ENCODE data around the gene ZFX.
A peak's percentile ranks its signal among the peaks of the same experiment; 100 is the strongest.

The ZFX gene

DNA sequence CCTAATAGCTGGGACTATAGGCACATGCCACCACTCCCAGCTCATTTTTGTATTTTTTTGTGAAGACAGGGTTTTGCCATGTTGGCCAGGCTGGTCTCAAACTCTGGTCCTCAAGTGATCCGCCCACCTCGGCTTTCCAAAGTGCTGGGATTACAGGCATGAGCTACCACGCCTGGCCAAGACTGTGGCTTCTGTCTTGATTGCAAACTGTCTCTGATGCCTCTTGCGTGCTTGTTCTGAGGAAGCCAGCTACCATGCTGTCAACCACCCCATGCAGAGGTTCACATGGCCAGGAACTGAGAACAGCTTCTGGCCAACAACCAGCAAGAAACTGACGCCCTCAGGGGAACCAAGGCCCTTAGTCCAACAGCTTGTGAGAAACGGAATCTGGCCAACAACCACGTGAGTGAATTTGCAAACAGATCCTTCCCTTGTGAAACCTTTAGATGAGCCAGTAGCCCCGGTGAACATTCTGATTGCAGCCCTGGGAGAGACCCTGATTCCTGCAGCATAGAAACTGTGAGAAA, 93.2 kb downstream of the ZFX start:
- no peaks in the 10 kb centered on the region for H3K36me3 ChIP-seq (ENCODE audit: control insufficient read depth in 1 of 2, insufficient read depth in 2 of 2, low read length in 2 of 2)
- H3K27ac ChIP-seq (ENCODE audit: low read length) = peak overlapping the region; percentile 16
- H3K9me3 ChIP-seq (ENCODE audit: control insufficient read depth in 1 of 2, low read length in 2 of 2) = no peaks in the 10 kb centered on the region
- no peaks in the 10 kb centered on the region for H3K4me1 ChIP-seq (ENCODE audit: control insufficient read depth in 1 of 2, insufficient read depth in 2 of 2, low read length in 2 of 2)
- no peaks in the 10 kb centered on the region for H3K27me3 ChIP-seq (ENCODE audit: low read depth, low read length)
- H3K4me3 ChIP-seq (ENCODE audit: low read depth in 1 of 2, low read length in 2 of 2) = no peak overlapping the region

DNA sequence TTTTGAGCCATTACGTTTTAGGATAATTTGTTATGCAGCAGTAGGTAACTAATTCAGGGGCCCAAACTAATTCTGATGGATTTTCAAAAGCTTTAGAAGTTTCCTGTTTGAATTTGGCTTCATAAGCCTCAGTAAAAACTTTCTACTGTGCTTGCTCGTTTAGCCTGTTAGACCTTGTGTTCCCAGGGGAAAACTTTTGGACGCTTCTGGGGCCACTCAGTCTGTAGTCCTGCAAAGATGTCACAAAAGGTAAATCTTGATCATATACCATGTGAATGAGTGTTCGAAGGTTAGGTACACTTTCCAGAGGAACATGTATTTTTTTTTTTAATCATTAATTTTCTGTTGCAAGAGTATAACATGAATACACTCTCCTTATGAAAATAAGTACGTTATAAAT, 93.7 kb downstream of the ZFX start:
- Histone ChIP-seq H3K9me3 (ENCODE audit: control insufficient read depth in 1 of 2, low read length in 2 of 2) (no peaks in the 10 kb centered on the region), H3K27ac (ENCODE audit: low read length) (no peak overlapping the region), H3K27me3 (ENCODE audit: low read depth, low read length) (no peaks in the 10 kb centered on the region), H3K4me3 (ENCODE audit: low read depth in 1 of 2, low read length in 2 of 2) (no peak overlapping the region), H3K36me3 (ENCODE audit: control insufficient read depth in 1 of 2, insufficient read depth in 2 of 2, low read length in 2 of 2) (no peaks in the 10 kb centered on the region), H3K4me1 (ENCODE audit: control insufficient read depth in 1 of 2, insufficient read depth in 2 of 2, low read length in 2 of 2) (no peaks in the 10 kb centered on the region)

DNA sequence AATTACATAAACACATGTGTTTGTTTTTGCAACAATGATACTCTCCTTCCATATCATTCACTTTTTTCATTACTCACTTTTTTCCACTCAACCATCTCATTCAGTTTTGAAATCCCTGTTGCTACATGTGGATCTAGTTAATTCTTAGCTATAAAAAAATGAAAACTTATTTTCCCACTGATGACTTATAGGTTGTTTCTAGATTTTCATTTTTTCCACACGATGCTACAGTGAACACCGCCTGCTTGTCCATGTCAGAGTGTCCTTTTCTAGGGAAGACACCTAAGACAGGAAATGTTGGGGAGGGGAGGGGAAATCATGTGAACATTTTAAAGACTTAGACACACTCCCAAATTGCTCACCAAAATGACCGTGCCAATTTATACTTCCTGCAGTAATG, 94.2 kb downstream of the ZFX start:
- Histone ChIP-seq H3K4me1 (ENCODE audit: control insufficient read depth in 1 of 2, insufficient read depth in 2 of 2, low read length in 2 of 2) (no peaks in the 10 kb centered on the region), H3K4me3 (ENCODE audit: low read depth in 1 of 2, low read length in 2 of 2) (no peak overlapping the region), H3K27me3 (ENCODE audit: low read depth, low read length) (no peaks in the 10 kb centered on the region), H3K36me3 (ENCODE audit: control insufficient read depth in 1 of 2, insufficient read depth in 2 of 2, low read length in 2 of 2) (no peaks in the 10 kb centered on the region), H3K27ac (ENCODE audit: low read length) (no peak overlapping the region), H3K9me3 (ENCODE audit: control insufficient read depth in 1 of 2, low read length in 2 of 2) (no peaks in the 10 kb centered on the region)

DNA sequence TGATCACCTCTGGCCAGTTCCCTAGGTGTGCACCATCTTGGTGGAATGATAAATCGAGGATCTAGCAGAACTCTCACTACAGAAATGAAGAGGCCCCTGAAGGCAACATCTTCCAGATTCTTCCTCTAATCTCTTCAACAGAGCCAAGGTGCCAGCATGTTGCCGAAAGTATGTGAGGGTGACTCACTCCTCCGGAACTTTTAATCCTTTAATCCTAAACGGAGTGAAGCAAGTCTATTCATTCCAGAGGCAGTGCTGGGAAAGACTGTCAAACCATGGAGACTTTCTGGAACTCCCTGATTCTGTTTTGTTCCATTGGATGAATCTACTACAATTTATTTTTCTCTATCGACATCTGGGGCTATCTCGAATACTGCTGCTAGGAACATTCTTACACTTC, 95.7 kb downstream of the ZFX start:
- Histone ChIP-seq H3K27me3 (ENCODE audit: low read depth, low read length) (no peaks in the 10 kb centered on the region), H3K4me3 (ENCODE audit: low read depth in 1 of 2, low read length in 2 of 2) (no peak overlapping the region), H3K27ac (ENCODE audit: low read length) (no peak overlapping the region)

DNA sequence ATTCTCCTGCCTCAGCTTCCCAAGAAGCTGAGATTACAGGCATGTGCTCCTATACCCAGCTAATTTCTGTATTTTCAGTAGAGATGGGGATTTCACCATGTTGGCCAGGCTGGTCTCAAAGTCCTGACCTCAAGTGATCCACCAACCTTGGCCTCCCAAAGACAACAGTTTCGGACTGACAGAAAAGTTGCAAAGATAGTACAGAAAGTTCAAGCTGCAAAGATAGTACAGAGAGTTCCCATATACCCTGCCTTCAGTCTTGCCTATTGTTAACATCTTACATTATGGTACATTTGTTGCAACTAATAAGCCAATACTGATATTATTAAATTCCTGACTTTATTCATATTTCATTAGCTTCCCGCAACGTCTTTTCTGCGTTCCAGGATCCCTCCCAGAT, 98.5 kb downstream of the ZFX start:
- Histone ChIP-seq H3K27ac (ENCODE audit: low read length) (no peak overlapping the region), H3K27me3 (ENCODE audit: low read depth, low read length) (no peaks in the 10 kb centered on the region), H3K4me3 (ENCODE audit: low read depth in 1 of 2, low read length in 2 of 2) (no peak overlapping the region), H3K4me1 (ENCODE audit: control insufficient read depth in 1 of 2, insufficient read depth in 2 of 2, low read length in 2 of 2) (no peaks in the 10 kb centered on the region), H3K9me3 (ENCODE audit: control insufficient read depth in 1 of 2, low read length in 2 of 2) (no peaks in the 10 kb centered on the region), H3K36me3 (ENCODE audit: control insufficient read depth in 1 of 2, insufficient read depth in 2 of 2, low read length in 2 of 2) (no peaks in the 10 kb centered on the region)

More for the DNA sequence above, 95.7 kb downstream of the ZFX start:
- H3K36me3 ChIP-seq (ENCODE audit: control insufficient read depth in 1 of 2, insufficient read depth in 2 of 2, low read length in 2 of 2) = no peaks in the 10 kb centered on the region
- no peaks in the 10 kb centered on the region for H3K4me1 ChIP-seq (ENCODE audit: control insufficient read depth in 1 of 2, insufficient read depth in 2 of 2, low read length in 2 of 2)
- no peaks in the 10 kb centered on the region for H3K9me3 ChIP-seq (ENCODE audit: control insufficient read depth in 1 of 2, low read length in 2 of 2)

DNA sequence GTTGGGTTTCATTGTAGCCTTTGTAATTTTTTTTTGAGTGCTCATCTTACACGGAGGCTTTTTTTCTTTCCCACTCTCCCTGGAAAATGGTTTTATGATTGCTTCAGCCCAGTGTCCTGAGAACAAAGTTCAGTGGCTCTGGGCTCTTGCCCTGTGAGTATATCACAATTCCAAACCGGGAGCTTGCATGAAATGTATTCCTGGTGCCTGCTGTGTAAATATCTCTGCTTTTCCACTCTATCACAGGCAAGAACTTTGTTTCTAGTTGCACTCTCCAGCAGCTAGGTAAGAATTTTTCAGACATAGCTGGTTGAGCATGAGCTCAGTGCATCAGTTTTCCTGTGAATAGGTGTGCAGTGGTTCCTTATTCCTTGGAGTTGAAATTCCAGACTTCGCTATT, 103.5 kb downstream of the ZFX start:
- Histone ChIP-seq H3K9me3 (ENCODE audit: control insufficient read depth in 1 of 2, low read length in 2 of 2) (no peaks in the 10 kb centered on the region), H3K27ac (ENCODE audit: low read length) (no peak overlapping the region), H3K27me3 (ENCODE audit: low read depth, low read length) (no peaks in the 10 kb centered on the region), H3K4me3 (ENCODE audit: low read depth in 1 of 2, low read length in 2 of 2) (no peak overlapping the region), H3K36me3 (ENCODE audit: control insufficient read depth in 1 of 2, insufficient read depth in 2 of 2, low read length in 2 of 2) (no peaks in the 10 kb centered on the region), H3K4me1 (ENCODE audit: control insufficient read depth in 1 of 2, insufficient read depth in 2 of 2, low read length in 2 of 2) (no peaks in the 10 kb centered on the region)

DNA sequence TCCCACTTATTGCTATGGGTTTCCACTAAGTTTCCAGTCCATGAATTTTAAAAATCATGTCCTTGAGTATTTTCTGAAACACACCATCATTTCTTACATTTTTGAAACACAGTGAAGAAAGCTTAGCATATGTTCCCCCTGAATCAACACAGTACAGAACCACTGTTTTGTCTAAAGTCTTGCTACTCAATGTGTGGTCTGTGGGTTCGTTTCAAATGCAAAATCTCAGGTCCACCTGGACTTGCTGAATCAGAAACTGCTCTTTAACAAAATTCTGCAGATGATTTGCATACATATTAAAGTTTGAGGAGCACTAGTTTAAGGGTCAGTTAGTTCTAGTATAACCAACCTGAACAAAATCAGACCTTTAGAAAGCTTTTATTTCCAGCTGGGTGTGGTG, 103.9 kb downstream of the ZFX start:
- no peak overlapping the region for H3K27ac ChIP-seq (ENCODE audit: low read length)
- no peaks in the 10 kb centered on the region for H3K4me1 ChIP-seq (ENCODE audit: control insufficient read depth in 1 of 2, insufficient read depth in 2 of 2, low read length in 2 of 2)
- H3K27me3 ChIP-seq (ENCODE audit: low read depth, low read length) = no peaks in the 10 kb centered on the region

DNA sequence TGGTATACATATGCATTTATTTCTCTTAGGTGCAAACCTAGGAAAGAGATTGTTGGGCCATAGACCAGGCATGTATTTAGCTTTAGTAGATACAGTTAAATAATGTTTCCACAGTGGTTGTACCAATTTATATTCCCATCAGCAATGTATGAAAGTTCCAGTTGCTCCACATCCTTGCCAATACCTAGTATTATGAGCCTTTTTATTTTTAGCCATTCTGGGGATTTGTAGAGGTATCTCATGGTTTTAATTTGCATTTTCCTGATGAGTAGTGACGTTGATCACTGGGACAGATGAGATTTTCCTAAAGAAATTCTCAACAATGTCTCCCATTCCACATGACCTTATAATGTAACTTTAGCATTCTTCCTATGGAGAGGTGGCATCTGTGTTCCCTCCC, 107.5 kb downstream of the ZFX start:
- no peak overlapping the region for H3K4me3 ChIP-seq (ENCODE audit: low read depth in 1 of 2, low read length in 2 of 2)
- H3K36me3 ChIP-seq (ENCODE audit: control insufficient read depth in 1 of 2, insufficient read depth in 2 of 2, low read length in 2 of 2) = no peaks in the 10 kb centered on the region
- H3K4me1 ChIP-seq (ENCODE audit: control insufficient read depth in 1 of 2, insufficient read depth in 2 of 2, low read length in 2 of 2) = no peaks in the 10 kb centered on the region
- no peaks in the 10 kb centered on the region for H3K27me3 ChIP-seq (ENCODE audit: low read depth, low read length)
- H3K9me3 ChIP-seq (ENCODE audit: control insufficient read depth in 1 of 2, low read length in 2 of 2) = no peaks in the 10 kb centered on the region
- no peak overlapping the region for H3K27ac ChIP-seq (ENCODE audit: low read length)

More for the DNA sequence above, 103.9 kb downstream of the ZFX start:
- Histone ChIP-seq H3K9me3 (ENCODE audit: control insufficient read depth in 1 of 2, low read length in 2 of 2) (no peaks in the 10 kb centered on the region), H3K36me3 (ENCODE audit: control insufficient read depth in 1 of 2, insufficient read depth in 2 of 2, low read length in 2 of 2) (no peaks in the 10 kb centered on the region), H3K4me3 (ENCODE audit: low read depth in 1 of 2, low read length in 2 of 2) (no peak overlapping the region)

DNA sequence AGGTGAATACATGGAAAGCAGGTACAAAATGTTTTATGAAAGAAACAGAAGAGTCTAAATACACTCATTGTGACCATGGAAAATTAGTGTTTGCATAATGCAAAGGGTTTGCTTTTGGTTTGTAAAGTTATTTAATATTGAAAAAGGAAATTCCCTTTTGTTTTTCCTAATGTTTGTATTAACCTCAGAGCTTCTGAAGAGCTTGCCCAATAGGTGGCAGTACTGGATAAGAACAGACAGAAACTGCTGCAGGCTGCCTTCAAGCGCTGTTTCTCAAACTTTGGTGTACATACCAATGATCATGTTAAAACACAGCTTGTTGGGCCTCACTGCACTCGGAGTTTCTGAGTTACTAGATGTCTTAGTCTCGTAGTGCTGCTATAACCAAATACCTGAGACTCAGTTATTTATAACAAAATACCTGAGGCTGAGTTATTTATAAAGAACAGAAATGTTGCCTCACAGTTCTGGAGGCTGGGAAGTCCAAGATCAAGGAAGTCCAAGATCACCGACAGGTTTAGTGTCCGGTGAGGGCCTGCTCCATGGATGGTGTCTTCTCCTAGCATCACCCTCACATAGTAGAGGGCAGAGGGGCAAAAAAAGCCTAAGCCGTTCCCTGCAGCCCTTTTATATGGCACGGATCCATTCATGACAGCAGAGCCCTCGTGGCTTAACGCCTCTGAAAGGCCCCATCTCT, 110.2 kb downstream of the ZFX start:
- H3K27ac ChIP-seq (ENCODE audit: low read length) = no peak overlapping the region
- no peaks in the 10 kb centered on the region for H3K9me3 ChIP-seq (ENCODE audit: control insufficient read depth in 1 of 2, low read length in 2 of 2)
- no peaks in the 10 kb centered on the region for H3K27me3 ChIP-seq (ENCODE audit: low read depth, low read length)
- H3K36me3 ChIP-seq (ENCODE audit: control insufficient read depth in 1 of 2, insufficient read depth in 2 of 2, low read length in 2 of 2) = no peaks in the 10 kb centered on the region
- H3K4me1 ChIP-seq (ENCODE audit: control insufficient read depth in 1 of 2, insufficient read depth in 2 of 2, low read length in 2 of 2) = no peaks in the 10 kb centered on the region
- H3K4me3 ChIP-seq (ENCODE audit: low read depth in 1 of 2, low read length in 2 of 2) = no peak overlapping the region

DNA sequence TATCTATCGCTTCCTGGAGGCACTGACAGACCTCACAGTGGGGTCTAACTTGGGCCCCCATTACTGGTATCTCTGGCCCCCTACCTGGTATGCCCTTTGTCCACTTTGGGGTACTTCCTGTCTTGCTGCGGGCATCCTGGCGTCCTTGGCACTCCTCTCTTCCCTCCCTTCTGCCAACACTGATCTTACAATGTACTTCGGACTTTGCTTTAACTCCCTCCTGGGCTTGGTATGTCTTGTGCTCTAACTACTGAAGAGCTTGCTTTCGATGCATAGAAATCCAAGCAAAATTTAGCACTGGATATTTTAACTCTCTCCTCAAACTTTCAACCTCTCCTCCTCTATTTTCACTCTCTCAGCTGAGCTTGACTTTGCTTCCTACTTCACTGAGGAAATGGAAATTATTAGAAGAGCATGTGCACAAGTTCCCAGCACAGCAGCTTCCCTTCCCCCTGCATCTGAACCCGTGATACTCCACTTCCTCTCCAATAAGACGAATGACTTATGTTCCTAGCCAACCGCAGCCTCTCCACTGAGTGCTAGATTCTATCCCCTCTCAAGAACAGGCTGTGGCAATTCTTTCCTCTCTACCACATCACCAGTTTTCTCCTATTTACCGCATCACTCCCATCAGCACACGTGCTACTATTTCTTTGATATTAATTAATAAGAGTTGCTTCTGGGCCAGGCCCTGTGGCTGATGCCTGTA, 111.5 kb downstream of the ZFX start:
- H3K27ac ChIP-seq (ENCODE audit: low read length) = peak overlapping the region; percentile 20

DNA sequence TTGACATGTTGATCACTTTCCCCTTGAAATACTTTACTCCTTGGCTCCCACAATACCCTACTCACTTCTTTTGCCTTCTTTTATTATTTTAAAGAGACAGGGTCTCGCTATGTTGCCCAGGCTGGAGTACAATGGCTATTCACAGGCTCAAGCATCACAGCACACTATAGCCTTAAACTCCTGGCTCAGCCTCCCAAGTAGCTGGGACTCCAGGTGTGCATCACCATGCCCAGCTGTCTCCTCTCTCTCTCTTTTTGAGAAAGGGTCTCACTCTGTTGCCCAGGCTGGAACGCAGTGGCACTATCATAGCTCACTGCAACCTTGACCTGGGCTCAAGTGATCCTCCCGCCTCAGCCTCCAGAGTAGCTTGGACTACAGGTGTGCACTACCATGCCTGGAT, 112.8 kb downstream of the ZFX start:
- Histone ChIP-seq H3K36me3 (ENCODE audit: control insufficient read depth in 1 of 2, insufficient read depth in 2 of 2, low read length in 2 of 2) (no peaks in the 10 kb centered on the region), H3K9me3 (ENCODE audit: control insufficient read depth in 1 of 2, low read length in 2 of 2) (no peaks in the 10 kb centered on the region), H3K4me1 (ENCODE audit: control insufficient read depth in 1 of 2, insufficient read depth in 2 of 2, low read length in 2 of 2) (no peaks in the 10 kb centered on the region), H3K4me3 (ENCODE audit: low read depth in 1 of 2, low read length in 2 of 2) (no peak overlapping the region), H3K27me3 (ENCODE audit: low read depth, low read length) (no peaks in the 10 kb centered on the region), H3K27ac (ENCODE audit: low read length) (no peak overlapping the region)

More for the DNA sequence above, 111.5 kb downstream of the ZFX start:
- Histone ChIP-seq H3K4me3 (ENCODE audit: low read depth in 1 of 2, low read length in 2 of 2) (no peak overlapping the region), H3K4me1 (ENCODE audit: control insufficient read depth in 1 of 2, insufficient read depth in 2 of 2, low read length in 2 of 2) (no peaks in the 10 kb centered on the region), H3K36me3 (ENCODE audit: control insufficient read depth in 1 of 2, insufficient read depth in 2 of 2, low read length in 2 of 2) (no peaks in the 10 kb centered on the region), H3K27me3 (ENCODE audit: low read depth, low read length) (no peaks in the 10 kb centered on the region), H3K9me3 (ENCODE audit: control insufficient read depth in 1 of 2, low read length in 2 of 2) (no peaks in the 10 kb centered on the region)
